ENCODE results near the gene CEACAM21.

CEACAM21 gene

GRCh38 chr19:41621654-41622053 is 45.7 kb downstream of the CEACAM21 start:
- no peak for DNase-seq

- DNase-seq, result no peak
These were observed 47.4 kb downstream of the CEACAM21 start for GRCh38 chr19:41623360-41623759.

- no peak for DNase-seq
These were observed 48.5 kb downstream of the CEACAM21 start for GRCh38 chr19:41624515-41624914.

- DNase-seq, result no peak
These were observed 49.0 kb downstream of the CEACAM21 start for GRCh38 chr19:41624937-41625336.

- no peak for DNase-seq
These were observed 50.3 kb downstream of the CEACAM21 start for GRCh38 chr19:41626278-41626677.

- DNase-seq, result no peak
These were observed 50.9 kb downstream of the CEACAM21 start, which contains the start of gene CEACAM4 for GRCh38 chr19:41626877-41627276. TSS of gene CEACAM4 (minus strand) at chr19:41627074. CDS start at chr19:41626963, 111 bp downstream.

GRCh38 chr19:41627966-41628675 is 52.2 kb downstream of the CEACAM21 start:
- DNase-seq, result no peak
